ENCODE data around the gene CACNA2D1.

CACNA2D1 gene

GRCh38 chr7:81973117-81973516, 470.5 kb downstream of the CACNA2D1 start:
- DNase-seq (ENCODE audit: low read depth in 2 of 2): no peak

- no peak for DNase-seq (ENCODE audit: low read depth in 2 of 2)
These were observed 483.6 kb downstream of the CACNA2D1 start for GRCh38 chr7:81960026-81960425.

- no peak for DNase-seq (ENCODE audit: low read depth in 2 of 2)
These were observed 486.1 kb downstream of the CACNA2D1 start for GRCh38 chr7:81957517-81957916.

GRCh38 chr7:81956520-81956919, 487.1 kb downstream of the CACNA2D1 start:
- DNase-seq (ENCODE audit: low read depth in 2 of 2): no peak

- no peak for DNase-seq (ENCODE audit: low read depth in 2 of 2)
These were observed 494.3 kb downstream of the CACNA2D1 start for GRCh38 chr7:81949306-81949705.

GRCh38 chr7:81944058-81944457, 499.5 kb downstream of the CACNA2D1 start:
- no peak for DNase-seq (ENCODE audit: low read depth in 2 of 2)

- no peak for DNase-seq (ENCODE audit: low read depth in 2 of 2)
These were observed 506.5 kb downstream of the CACNA2D1 start for GRCh38 chr7:81937091-81937490.

- no peak for DNase-seq (ENCODE audit: low read depth in 2 of 2)
These were observed 508.8 kb downstream of the CACNA2D1 start for GRCh38 chr7:81934596-81935301.

- no peak for DNase-seq (ENCODE audit: low read depth in 2 of 2)
These were observed 510.6 kb downstream of the CACNA2D1 start for GRCh38 chr7:81932936-81933335.

GRCh38 chr7:81929386-81929785, 514.2 kb downstream of the CACNA2D1 start:
- DNase-seq (ENCODE audit: low read depth in 2 of 2): no peak

GRCh38 chr7:81926154-81926553, 517.4 kb downstream of the CACNA2D1 start:
- DNase-seq (ENCODE audit: low read depth in 2 of 2): no peak

GRCh38 chr7:81925530-81925929, 518.0 kb downstream of the CACNA2D1 start:
- DNase-seq (ENCODE audit: low read depth in 2 of 2): no peak

- no peak for DNase-seq (ENCODE audit: low read depth in 2 of 2)
These were observed 519.1 kb downstream of the CACNA2D1 start for GRCh38 chr7:81924494-81924893.

- no peak for DNase-seq (ENCODE audit: low read depth in 2 of 2)
These were observed 524.1 kb downstream of the CACNA2D1 start for GRCh38 chr7:81919494-81919893.

GRCh38 chr7:81908220-81908619, 535.4 kb downstream of the CACNA2D1 start:
- no peak for DNase-seq (ENCODE audit: low read depth in 2 of 2)

GRCh38 chr7:81903115-81903514, 540.5 kb downstream of the CACNA2D1 start:
- no peak for DNase-seq (ENCODE audit: low read depth in 2 of 2)

GRCh38 chr7:81902536-81902935, 541.0 kb downstream of the CACNA2D1 start:
- no peak for DNase-seq (ENCODE audit: low read depth in 2 of 2)
